Caco-2 (cell line): ENCODE data around the gene CCDC28B. TPM values are rescaled to one million over a fixed set of nuclear protein-coding genes. Genes with fewer than 3 reads are reported as not detected.

ENCODE experiments used
- BruUV-seq: library from RNA; stranded (reverse); fragments of 400-500 nt; replicated peaks from 2 replicates; lab custom pipeline; 2021; lab: Mats Ljungman, UMichigan
- CTCF ChIA-PET: fragments of 300-600 bp; sonication (Branson Sonifier 250); formaldehyde crosslinking; loops from one replicate; lab custom pipeline; 2022; ENCODE audit warnings: antibody characterized with exemption; lab: Charles Lee
- POLR2A ChIA-PET: fragments of 300-600 bp; sonication (Branson Sonifier 250); formaldehyde crosslinking; loops from one replicate; lab custom pipeline; 2022; ENCODE audit warnings: antibody characterized with exemption; lab: Charles Lee
- DNase-seq, 2 experiments: peaks; one replicate each; pipeline versions ENCODE4 v3.0.0 to v3.0.0-alpha.2; 2020 to 2022
- H3K27me3 ChIP-seq: replicated peaks from 2 replicates; pipeline ENCODE4 v1.6.0; 2011; ENCODE audit warnings: low read length; ENCODE audit not compliant: control insufficient read depth, insufficient read depth
- H3K36me3 ChIP-seq: 2 replicates; pipeline ENCODE4 v1.5.1; 2011; ENCODE audit warnings: low read length; ENCODE audit not compliant: control insufficient read depth, insufficient read depth
- H3K4me1 ChIP-seq: fragments of 250-450 bp; sonication (Bioruptor Pico); 2 replicates; pipeline ENCODE4 v1.5.1; 2020; ENCODE audit warnings: mild to moderate bottlenecking
- H3K4me3 ChIP-seq: 2 replicates; pipeline ENCODE4 v1.5.1; 2011; ENCODE audit warnings: low read depth, mild to moderate bottlenecking, control low read depth, low read length
- H3K9me3 ChIP-seq: fragments of 250-450 bp; sonication (Bioruptor Pico); 2 replicates; pipeline ENCODE4 v1.5.1; 2020; ENCODE audit warnings: mild to moderate bottlenecking, moderate library complexity
- H3K27ac Mint-ChIP-seq: one replicate; pipeline ENCODE4 v1.8.0; 2022; ENCODE audit warnings: mixed read lengths; ENCODE audit not compliant: unreplicated experiment
- H3K27me3 Mint-ChIP-seq: one replicate; pipeline ENCODE4 v1.8.0; 2022; ENCODE audit warnings: mixed read lengths; ENCODE audit not compliant: insufficient read depth, unreplicated experiment
- H3K36me3 Mint-ChIP-seq: one replicate; pipeline ENCODE4 v1.8.0; 2022; ENCODE audit warnings: mild to moderate bottlenecking, mixed read lengths; ENCODE audit not compliant: insufficient read depth, unreplicated experiment
- H3K4me1 Mint-ChIP-seq: one replicate; pipeline ENCODE4 v1.8.0; 2022; ENCODE audit warnings: low read depth, mixed read lengths; ENCODE audit not compliant: unreplicated experiment
- H3K4me3 Mint-ChIP-seq: one replicate; pipeline ENCODE4 v1.8.0; 2022; ENCODE audit warnings: mild to moderate bottlenecking, moderate library complexity, mixed read lengths; ENCODE audit not compliant: unreplicated experiment
- H3K9me3 Mint-ChIP-seq: one replicate; pipeline ENCODE4 v1.8.0; 2022; ENCODE audit warnings: mixed read lengths; ENCODE audit not compliant: unreplicated experiment
- intact Hi-C: fragments of 100-400 bp; cut with micrococcal nuclease; formaldehyde crosslinking; loops from one replicate; pipeline ENCODE4 v1.10.0; 2022; ENCODE audit not compliant: unreplicated experiment
- total RNA-seq: library from RNA; stranded (reverse); gene quantifications from 2 replicates; pipeline ENCODE4 v1.2.3, GENCODE V29; 2022
- TF ChIP-seq, protein P1 (sequence below), 2 experiments: fragments of 200-600 bp in 1 of 2; IDR thresholded peaks; 1 replicate in 1 of 2; 2 replicates in 1 of 2; pipeline versions ENCODE4 v1.5.1 to v1.8.0; 2011 to 2022; ENCODE audit warnings: antibody characterized with exemption in 1 of 2, control low read depth in 1 of 2, inconsistent platforms in 1 of 2, low read depth in 1 of 2, low read length in 1 of 2, mild to moderate bottlenecking in 1 of 2, moderate library complexity in 1 of 2; ENCODE audit not compliant: insufficient read depth in 1 of 2, severe bottlenecking in 1 of 2, unreplicated experiment in 1 of 2

Gene CCDC28B
- total RNA-seq, 1 experiment from 2014 or later = 3.9 TPM

DNA sequence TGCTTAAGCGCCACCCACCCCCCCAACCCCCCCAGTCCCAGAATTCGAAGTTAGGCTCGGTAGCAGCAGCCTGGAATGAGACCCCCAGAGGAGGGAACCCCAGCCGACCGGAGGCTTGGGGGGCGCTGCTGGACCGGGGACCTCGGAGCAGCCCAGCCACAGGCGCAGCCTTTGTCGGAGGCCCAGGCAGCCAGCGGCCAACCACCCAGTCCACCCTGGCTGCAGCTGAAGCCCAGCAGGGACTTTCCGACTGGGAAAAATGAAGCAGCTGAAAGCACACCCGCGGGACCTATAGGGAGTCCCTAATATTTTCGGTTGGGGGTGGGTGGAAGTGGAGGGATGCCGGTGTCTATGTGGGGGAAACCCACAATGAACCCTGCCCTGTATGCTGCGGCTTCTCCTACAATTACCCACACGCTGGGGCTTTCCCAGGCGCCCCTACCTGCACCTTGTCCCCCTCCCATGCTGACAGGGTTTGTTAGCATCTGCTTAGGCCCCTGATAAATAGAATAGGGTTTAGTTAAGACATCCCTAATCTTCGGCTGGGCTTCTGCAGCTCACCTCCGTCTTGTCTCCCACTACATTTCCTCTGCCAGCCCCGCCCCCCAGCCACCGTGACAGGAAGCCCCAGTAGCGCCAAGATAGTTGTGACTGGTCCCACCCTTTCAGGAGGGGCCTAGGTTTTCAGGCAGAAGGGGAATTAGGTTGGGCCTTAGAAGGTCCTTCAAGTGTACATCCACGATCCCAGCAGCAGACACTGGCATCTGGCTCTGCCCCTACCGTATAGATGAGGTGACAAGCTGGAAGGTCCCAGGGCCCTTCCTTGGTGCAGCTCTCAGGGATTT, 838 bp downstream of the CCDC28B start:
- Mint-ChIP-seq H3K36me3 (peaks cover 35% of the 10 kb centered on the region), H3K27ac (peak overlapping the region; percentile 64), H3K4me1 (no peaks in the 10 kb centered on the region), H3K4me3 (peak overlapping the region; percentile 80), H3K9me3 (no peaks in the 10 kb centered on the region), H3K27me3 (no peaks in the 10 kb centered on the region)
- Histone ChIP-seq H3K27me3 (no peaks in the 10 kb centered on the region), H3K4me1 (peaks cover 4% of the 10 kb centered on the region; the same call in 1 of the 2 replicates), H3K9me3 (no peaks in the 10 kb centered on the region), H3K36me3 (no peaks in the 10 kb centered on the region), H3K4me3 (peak overlapping the region; percentile 60)
- intact Hi-C loops = no loop called here
- TF ChIP-seq, protein P1, sequence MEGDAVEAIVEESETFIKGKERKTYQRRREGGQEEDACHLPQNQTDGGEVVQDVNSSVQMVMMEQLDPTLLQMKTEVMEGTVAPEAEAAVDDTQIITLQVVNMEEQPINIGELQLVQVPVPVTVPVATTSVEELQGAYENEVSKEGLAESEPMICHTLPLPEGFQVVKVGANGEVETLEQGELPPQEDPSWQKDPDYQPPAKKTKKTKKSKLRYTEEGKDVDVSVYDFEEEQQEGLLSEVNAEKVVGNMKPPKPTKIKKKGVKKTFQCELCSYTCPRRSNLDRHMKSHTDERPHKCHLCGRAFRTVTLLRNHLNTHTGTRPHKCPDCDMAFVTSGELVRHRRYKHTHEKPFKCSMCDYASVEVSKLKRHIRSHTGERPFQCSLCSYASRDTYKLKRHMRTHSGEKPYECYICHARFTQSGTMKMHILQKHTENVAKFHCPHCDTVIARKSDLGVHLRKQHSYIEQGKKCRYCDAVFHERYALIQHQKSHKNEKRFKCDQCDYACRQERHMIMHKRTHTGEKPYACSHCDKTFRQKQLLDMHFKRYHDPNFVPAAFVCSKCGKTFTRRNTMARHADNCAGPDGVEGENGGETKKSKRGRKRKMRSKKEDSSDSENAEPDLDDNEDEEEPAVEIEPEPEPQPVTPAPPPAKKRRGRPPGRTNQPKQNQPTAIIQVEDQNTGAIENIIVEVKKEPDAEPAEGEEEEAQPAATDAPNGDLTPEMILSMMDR (IDR thresholded peaks at IDR 0.05; ENCODE audit: insufficient read depth in 1 of 2, low read depth in 1 of 2, low read length in 1 of 2, severe bottlenecking in 1 of 2, unreplicated experiment in 1 of 2) = peak in 1 of 2 experiments; percentile 16
- POLR2A ChIA-PET = interaction anchor here (1.1 to 1.2 kb wide), 2 partner anchors 22 to 93 kb away, joined by 3 to 4 read pairs; partner anchors contain the start of genes KPNA6 and TXLNA
- no TSS peak for BruUV-seq
- CTCF ChIA-PET = interaction anchor here (0.6 to 1.4 kb wide), 3 partner anchors 14 to 25 kb away, joined by 3 to 4 read pairs (median 3); no protein-coding TSS in a partner anchor
- DNase-seq = no peak

DNA sequence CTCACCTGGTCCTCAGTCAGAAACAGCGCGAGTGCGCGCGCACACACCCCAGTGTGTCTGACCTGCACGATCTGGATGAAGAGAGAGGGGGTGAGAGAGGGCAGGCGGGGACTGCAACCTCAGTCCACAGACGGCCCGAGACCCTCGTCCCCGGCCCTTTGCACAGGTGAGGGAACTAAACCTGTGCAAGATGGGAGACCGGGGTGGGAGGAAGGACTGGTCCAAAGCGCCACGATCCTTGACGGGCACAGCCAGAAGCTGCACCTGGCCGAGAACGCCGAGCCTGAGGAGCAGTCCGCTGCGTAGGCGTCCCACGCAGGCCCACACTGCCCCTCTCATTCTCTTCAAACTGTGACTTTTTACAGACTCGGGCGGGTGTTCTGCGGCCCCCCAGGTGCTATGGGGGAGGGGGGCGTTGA, 4.6 kb downstream of the CCDC28B start:
- POLR2A ChIA-PET = no interaction called here

More for the DNA sequence above, 4.6 kb downstream of the CCDC28B start:
- Mint-ChIP-seq H3K27ac (peak overlapping the region; percentile 89), H3K36me3 (peaks cover 23% of the 10 kb centered on the region), H3K4me3 (peak overlapping the region; percentile 90), H3K4me1 (no peaks in the 10 kb centered on the region), H3K27me3 (no peaks in the 10 kb centered on the region), H3K9me3 (no peaks in the 10 kb centered on the region)
- CTCF ChIA-PET = interaction anchor here (1.6 kb wide), 1 partner anchor 11 kb away, joined by 5 read pairs; no protein-coding TSS in a partner anchor
- TF ChIP-seq, protein P1 (IDR thresholded peaks at IDR 0.05; ENCODE audit: insufficient read depth in 1 of 2, low read depth in 1 of 2, low read length in 1 of 2, severe bottlenecking in 1 of 2, unreplicated experiment in 1 of 2) = no peak
- H3K36me3 ChIP-seq = no peaks in the 10 kb centered on the region
- peaks cover 4% of the 10 kb centered on the region; the same call in 1 of the 2 replicates for H3K4me1 ChIP-seq
- no TSS peak for BruUV-seq
- H3K9me3 ChIP-seq = no peaks in the 10 kb centered on the region
- H3K4me3 ChIP-seq = peak overlapping the region; percentile 68
- no peaks in the 10 kb centered on the region for H3K27me3 ChIP-seq
- no peak for DNase-seq
- intact Hi-C loops = no loop called here
